ENCODE results near the gene TACR1. TPM values are rescaled to one million over a fixed set of nuclear protein-coding genes. Genes with fewer than 3 reads are reported as not detected.

The TACR1 gene
- total RNA-seq, 1 experiment from 2014 or later: not detected

DNA sequence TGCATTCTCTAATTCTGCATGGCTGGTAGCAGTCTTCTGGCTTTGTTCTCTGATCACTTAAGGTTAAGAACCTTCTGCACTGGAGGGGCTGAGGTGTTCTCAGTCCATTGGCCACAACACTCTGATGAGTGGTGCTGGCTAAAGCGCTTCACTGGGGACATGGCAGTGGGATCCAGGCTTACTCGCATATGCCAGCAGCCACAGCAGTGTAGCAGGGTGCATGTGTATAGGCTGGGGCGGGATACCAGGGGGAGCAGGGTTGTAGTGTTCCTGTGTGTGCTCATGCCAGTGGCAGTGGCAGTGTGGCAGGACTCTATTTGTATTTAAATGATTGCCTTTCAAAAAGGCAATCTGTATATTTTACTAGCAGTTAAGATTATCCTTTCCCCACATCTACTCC, 11.1 kb upstream of the TACR1 start:
- ChIA-PET RAD21 (ENCODE audit: low non-redundant PET in 1 of 2, low total read pairs in 2 of 2, uncharacterized antibody in 2 of 2, unreplicated experiment in 2 of 2) (no interaction called here), CTCF (no interaction called here), POLR2A (no interaction called here)
- ATAC-seq: no peak
- H3K4me1 ChIP-seq (ENCODE audit: control insufficient read depth in 1 of 2, insufficient read depth in 2 of 2, low read length in 2 of 2): no peaks in the 10 kb centered on the region
- H3K9me2 ChIP-seq (ENCODE audit: insufficient read depth): no peaks in the 10 kb centered on the region
- BruUV-seq (replicated peaks): no TSS peak
- intact Hi-C loops (cut with micrococcal nuclease): no loop called here
- H2AFZ ChIP-seq (ENCODE audit: low read depth, low read length, poor library complexity, severe bottlenecking): no peak overlapping the region
- no peak overlapping the region for H3K27ac ChIP-seq (ENCODE audit: low read depth, low read length)
- TF ChIP-seq, protein P1, sequence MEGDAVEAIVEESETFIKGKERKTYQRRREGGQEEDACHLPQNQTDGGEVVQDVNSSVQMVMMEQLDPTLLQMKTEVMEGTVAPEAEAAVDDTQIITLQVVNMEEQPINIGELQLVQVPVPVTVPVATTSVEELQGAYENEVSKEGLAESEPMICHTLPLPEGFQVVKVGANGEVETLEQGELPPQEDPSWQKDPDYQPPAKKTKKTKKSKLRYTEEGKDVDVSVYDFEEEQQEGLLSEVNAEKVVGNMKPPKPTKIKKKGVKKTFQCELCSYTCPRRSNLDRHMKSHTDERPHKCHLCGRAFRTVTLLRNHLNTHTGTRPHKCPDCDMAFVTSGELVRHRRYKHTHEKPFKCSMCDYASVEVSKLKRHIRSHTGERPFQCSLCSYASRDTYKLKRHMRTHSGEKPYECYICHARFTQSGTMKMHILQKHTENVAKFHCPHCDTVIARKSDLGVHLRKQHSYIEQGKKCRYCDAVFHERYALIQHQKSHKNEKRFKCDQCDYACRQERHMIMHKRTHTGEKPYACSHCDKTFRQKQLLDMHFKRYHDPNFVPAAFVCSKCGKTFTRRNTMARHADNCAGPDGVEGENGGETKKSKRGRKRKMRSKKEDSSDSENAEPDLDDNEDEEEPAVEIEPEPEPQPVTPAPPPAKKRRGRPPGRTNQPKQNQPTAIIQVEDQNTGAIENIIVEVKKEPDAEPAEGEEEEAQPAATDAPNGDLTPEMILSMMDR (IDR thresholded peaks at IDR 0.05 in 2 of 3, conservative IDR thresholded peaks at IDR 0.05 in 1 of 3; ENCODE audit: borderline replicate concordance in 1 of 3, insufficient read depth in 1 of 3, low read depth in 2 of 3, low read length in 2 of 3): no peak
- TF ChIP-seq, protein P2, sequence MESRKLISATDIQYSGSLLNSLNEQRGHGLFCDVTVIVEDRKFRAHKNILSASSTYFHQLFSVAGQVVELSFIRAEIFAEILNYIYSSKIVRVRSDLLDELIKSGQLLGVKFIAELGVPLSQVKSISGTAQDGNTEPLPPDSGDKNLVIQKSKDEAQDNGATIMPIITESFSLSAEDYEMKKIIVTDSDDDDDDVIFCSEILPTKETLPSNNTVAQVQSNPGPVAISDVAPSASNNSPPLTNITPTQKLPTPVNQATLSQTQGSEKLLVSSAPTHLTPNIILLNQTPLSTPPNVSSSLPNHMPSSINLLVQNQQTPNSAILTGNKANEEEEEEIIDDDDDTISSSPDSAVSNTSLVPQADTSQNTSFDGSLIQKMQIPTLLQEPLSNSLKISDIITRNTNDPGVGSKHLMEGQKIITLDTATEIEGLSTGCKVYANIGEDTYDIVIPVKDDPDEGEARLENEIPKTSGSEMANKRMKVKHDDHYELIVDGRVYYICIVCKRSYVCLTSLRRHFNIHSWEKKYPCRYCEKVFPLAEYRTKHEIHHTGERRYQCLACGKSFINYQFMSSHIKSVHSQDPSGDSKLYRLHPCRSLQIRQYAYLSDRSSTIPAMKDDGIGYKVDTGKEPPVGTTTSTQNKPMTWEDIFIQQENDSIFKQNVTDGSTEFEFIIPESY (IDR thresholded peaks at IDR 0.05; ENCODE audit: extremely low read depth, insufficient replicate concordance, low read length): no peak
- TF ChIP-seq POLR2A (IDR thresholded peaks at IDR 0.05; ENCODE audit: borderline replicate concordance, extremely low read depth, insufficient read depth, insufficient read length) (no peak), POLR2AphosphoS5 (IDR thresholded peaks at IDR 0.05; ENCODE audit: low read depth, low read length) (no peak), TCF7L2 (IDR thresholded peaks at IDR 0.05; ENCODE audit: borderline replicate concordance, extremely low read depth, insufficient read depth, insufficient read length) (no peak), ZFX (IDR thresholded peaks at IDR 0.05) (no peak), ZNF274 (IDR thresholded peaks at IDR 0.05; ENCODE audit: low read depth, low read length) (no peak), CBX3 (IDR thresholded peaks at IDR 0.05; ENCODE audit: low read depth) (no peak), EGR1 (IDR thresholded peaks at IDR 0.05; ENCODE audit: low read depth) (no peak), FOSL1 (IDR thresholded peaks at IDR 0.05; ENCODE audit: low read depth) (no peak), CEBPB (IDR thresholded peaks at IDR 0.05; ENCODE audit: low read depth) (no peak), RAD21 (IDR thresholded peaks at IDR 0.05; ENCODE audit: low read depth) (no peak)
- TF ChIP-seq, protein P3, sequence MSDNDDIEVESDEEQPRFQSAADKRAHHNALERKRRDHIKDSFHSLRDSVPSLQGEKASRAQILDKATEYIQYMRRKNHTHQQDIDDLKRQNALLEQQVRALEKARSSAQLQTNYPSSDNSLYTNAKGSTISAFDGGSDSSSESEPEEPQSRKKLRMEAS (IDR thresholded peaks at IDR 0.05): no peak
- TF ChIP-seq, protein P4, sequence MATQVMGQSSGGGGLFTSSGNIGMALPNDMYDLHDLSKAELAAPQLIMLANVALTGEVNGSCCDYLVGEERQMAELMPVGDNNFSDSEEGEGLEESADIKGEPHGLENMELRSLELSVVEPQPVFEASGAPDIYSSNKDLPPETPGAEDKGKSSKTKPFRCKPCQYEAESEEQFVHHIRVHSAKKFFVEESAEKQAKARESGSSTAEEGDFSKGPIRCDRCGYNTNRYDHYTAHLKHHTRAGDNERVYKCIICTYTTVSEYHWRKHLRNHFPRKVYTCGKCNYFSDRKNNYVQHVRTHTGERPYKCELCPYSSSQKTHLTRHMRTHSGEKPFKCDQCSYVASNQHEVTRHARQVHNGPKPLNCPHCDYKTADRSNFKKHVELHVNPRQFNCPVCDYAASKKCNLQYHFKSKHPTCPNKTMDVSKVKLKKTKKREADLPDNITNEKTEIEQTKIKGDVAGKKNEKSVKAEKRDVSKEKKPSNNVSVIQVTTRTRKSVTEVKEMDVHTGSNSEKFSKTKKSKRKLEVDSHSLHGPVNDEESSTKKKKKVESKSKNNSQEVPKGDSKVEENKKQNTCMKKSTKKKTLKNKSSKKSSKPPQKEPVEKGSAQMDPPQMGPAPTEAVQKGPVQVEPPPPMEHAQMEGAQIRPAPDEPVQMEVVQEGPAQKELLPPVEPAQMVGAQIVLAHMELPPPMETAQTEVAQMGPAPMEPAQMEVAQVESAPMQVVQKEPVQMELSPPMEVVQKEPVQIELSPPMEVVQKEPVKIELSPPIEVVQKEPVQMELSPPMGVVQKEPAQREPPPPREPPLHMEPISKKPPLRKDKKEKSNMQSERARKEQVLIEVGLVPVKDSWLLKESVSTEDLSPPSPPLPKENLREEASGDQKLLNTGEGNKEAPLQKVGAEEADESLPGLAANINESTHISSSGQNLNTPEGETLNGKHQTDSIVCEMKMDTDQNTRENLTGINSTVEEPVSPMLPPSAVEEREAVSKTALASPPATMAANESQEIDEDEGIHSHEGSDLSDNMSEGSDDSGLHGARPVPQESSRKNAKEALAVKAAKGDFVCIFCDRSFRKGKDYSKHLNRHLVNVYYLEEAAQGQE (IDR thresholded peaks at IDR 0.05; ENCODE audit: low read depth): no peak
- H3K9ac ChIP-seq (ENCODE audit: low read length): no peak overlapping the region
- H3K4me3 ChIP-seq (replicated peaks in 1 of 2; ENCODE audit: low read depth in 1 of 2, low read length in 2 of 2): no peak overlapping the region
- peaks cover 39% of the 10 kb centered on the region; the same call in 1 of the 2 replicates for H3K27me3 ChIP-seq (ENCODE audit: insufficient read depth, low read length)
- H3K4me2 ChIP-seq (ENCODE audit: low read length): no peak overlapping the region
- no peak for DNase-seq (ENCODE audit: low read depth, low spot score)
- H3K9me3 ChIP-seq (ENCODE audit: control insufficient read depth in 1 of 2, insufficient read depth in 1 of 2, low read depth in 1 of 2, low read length in 2 of 2): no peaks in the 10 kb centered on the region
- H3K79me2 ChIP-seq (ENCODE audit: insufficient read depth, low read length): no peaks in the 10 kb centered on the region
- no peaks in the 10 kb centered on the region for H4K20me1 ChIP-seq (ENCODE audit: insufficient read depth)
- H3K36me3 ChIP-seq (ENCODE audit: control insufficient read depth in 1 of 2, insufficient read depth in 2 of 2, low read length in 2 of 2): no peaks in the 10 kb centered on the region

Measured in HCT116 (cell line).